Activated B cell treated with CpG ODN at 0.5 μM for 24 hours (primary cell): ENCODE results near the gene TMBIM1. TPM values are rescaled to one million over a fixed set of nuclear protein-coding genes. Genes with fewer than 3 reads are reported as not detected.

Experiments used
- ATAC-seq: fragments of 200-7000 bp; cut with Tn5 transposase; one replicate; pipeline ENCODE4 v1.10.0; 2021; ENCODE audit warnings: low read depth, mild to moderate bottlenecking, moderate library complexity
- CTCF ChIA-PET: fragments of 350-600 bp; sonication (Branson Sonifier 250); formaldehyde crosslinking; loops from one replicate; lab custom pipeline; 2021; ENCODE audit warnings: antibody characterized with exemption; lab: Charles Lee
- POLR2A ChIA-PET: fragments of 350-600 bp; sonication (Branson Sonifier 250); formaldehyde crosslinking; loops from one replicate; lab custom pipeline; 2021; ENCODE audit warnings: antibody characterized with exemption; lab: Charles Lee
- DNase-seq: peaks from one replicate; pipeline ENCODE4 v3.0.0; 2022
- H3K27ac Mint-ChIP-seq: one replicate; pipeline ENCODE4 v1.8.0; 2020; ENCODE audit warnings: mixed read lengths
- H3K27me3 Mint-ChIP-seq: one replicate; pipeline ENCODE4 v1.8.0; 2021; ENCODE audit warnings: mixed read lengths
- H3K36me3 Mint-ChIP-seq: one replicate; pipeline ENCODE4 v1.8.0; 2021; ENCODE audit warnings: low read depth, mixed read lengths
- H3K4me1 Mint-ChIP-seq: one replicate; pipeline ENCODE4 v1.8.0; 2021; ENCODE audit warnings: mixed read lengths
- H3K4me3 Mint-ChIP-seq: one replicate; pipeline ENCODE4 v1.8.0; 2020; ENCODE audit warnings: mild to moderate bottlenecking, mixed read lengths
- H3K9me3 Mint-ChIP-seq: one replicate; pipeline ENCODE4 v1.8.0; 2020; ENCODE audit warnings: mixed read lengths
- intact Hi-C: fragments of 100-400 bp; cut with micrococcal nuclease; formaldehyde crosslinking; loops from one replicate; pipeline ENCODE4 v1.15.1; 2024
- total RNA-seq: library from RNA; stranded (reverse); gene quantifications from 2 replicates; pipeline ENCODE4 v1.2.3, GENCODE V29; 2022
- TF ChIP-seq, protein P1 (sequence below): fragments of 200-600 bp; IDR thresholded peaks from one replicate; pipeline ENCODE4 v1.8.0; 2022; ENCODE audit warnings: antibody characterized with exemption, mild to moderate bottlenecking

Gene TMBIM1
- total RNA-seq, 1 donor from 2014 or later: 45.0 TPM

DNA sequence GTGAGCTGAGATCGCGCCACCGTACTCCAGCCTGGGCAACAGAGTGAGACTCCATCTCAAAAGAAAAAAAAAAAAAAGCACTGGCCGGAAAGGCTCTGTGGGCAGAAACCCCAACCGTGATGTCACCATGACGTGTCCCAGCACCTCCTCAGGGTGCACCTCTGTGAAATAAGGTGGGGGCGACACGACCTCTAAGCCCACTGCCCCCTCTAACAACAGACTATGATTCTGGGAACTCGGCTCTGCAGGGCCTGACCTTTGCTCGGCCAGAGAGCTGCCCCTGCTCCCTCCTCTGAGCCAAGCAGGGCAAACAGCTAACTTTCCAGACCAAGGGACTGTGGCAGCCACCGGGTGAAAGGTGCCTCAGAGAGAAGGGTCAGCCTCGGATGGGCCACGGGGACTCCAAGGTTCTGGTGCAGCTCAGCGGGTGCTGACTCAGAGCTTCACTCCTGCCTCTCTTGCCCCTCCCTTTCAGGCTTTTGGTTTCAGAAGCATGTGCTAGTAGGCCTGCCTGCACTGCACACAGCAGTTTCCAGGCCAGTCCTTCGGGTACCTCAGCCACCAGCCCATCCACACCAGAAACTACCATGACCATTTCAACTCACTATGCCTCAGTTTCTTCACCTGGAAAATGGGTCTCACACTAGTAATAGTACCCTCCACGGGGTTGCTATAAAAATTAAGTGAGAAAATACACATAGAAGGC lies 8.0 kb downstream of the TMBIM1 start:
- Mint-ChIP-seq H3K4me3 (peak overlapping the region; percentile 57), H3K27me3 (no peaks in the 10 kb centered on the region), H3K27ac (peak overlapping the region; percentile 94), H3K9me3 (no peaks in the 10 kb centered on the region), H3K36me3 (peaks cover 39% of the 10 kb centered on the region), H3K4me1 (peaks cover 71% of the 10 kb centered on the region)
- intact Hi-C loops: no loop called here
- ChIA-PET CTCF (interaction anchor here (0.8 to 11.6 kb wide), 4 partner anchors 11 to 72 kb away, joined by 3 to 138 read pairs (median 4); partner anchors contain the start of genes AAMP, CATIP and PNKD), POLR2A (interaction anchor here (0.5 to 4.7 kb wide), 5 partner anchors 10 to 116 kb away, joined by 3 to 56 read pairs (median 19); partner anchors contain the start of genes AAMP, ARPC2 and PNKD)
- DNase-seq: no peak
- peak; percentile 25 for ATAC-seq
- TF ChIP-seq, protein P1, sequence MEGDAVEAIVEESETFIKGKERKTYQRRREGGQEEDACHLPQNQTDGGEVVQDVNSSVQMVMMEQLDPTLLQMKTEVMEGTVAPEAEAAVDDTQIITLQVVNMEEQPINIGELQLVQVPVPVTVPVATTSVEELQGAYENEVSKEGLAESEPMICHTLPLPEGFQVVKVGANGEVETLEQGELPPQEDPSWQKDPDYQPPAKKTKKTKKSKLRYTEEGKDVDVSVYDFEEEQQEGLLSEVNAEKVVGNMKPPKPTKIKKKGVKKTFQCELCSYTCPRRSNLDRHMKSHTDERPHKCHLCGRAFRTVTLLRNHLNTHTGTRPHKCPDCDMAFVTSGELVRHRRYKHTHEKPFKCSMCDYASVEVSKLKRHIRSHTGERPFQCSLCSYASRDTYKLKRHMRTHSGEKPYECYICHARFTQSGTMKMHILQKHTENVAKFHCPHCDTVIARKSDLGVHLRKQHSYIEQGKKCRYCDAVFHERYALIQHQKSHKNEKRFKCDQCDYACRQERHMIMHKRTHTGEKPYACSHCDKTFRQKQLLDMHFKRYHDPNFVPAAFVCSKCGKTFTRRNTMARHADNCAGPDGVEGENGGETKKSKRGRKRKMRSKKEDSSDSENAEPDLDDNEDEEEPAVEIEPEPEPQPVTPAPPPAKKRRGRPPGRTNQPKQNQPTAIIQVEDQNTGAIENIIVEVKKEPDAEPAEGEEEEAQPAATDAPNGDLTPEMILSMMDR: no peak

DNA sequence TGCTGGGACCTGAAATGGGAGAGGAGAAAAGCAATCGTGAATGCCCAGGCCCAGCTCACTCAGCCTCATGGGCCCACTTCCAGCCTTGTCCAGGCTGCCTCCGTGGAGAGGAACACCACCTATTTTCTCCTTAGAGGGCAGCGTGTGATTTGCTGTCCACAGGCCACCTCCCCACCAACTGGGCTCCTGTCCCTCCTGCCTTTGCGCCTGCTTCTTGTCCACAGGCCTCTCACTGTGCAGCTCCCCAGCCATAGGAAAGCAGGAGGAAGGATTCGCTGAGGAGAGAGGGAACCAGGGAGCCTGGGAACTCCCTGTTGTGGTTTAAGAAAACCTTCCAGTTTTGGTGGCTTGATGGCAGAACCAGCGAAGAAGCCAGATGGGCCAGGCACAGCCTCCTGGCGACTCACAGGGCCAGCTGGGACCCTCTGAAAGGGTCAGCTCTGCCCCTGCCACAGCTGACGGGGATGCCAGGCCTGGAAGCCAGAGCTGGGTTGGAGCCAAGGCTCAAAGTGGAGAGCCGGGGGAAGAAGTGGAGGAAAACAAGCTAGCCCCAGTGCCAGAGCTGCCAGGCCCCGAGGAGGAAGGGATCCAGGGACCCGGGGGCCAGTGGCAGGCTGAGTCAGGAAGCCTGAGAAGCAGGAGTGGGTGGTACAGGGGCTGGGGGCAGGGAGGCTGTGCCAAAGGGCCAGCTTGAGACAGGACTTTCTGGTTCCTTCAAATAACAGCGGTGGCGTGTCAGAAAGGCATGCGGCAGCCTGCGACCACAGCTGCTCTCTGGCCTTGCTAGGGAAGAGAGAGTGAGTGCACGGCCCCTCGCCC lies 9.9 kb downstream of the TMBIM1 start:
- Mint-ChIP-seq H3K9me3 (no peaks in the 10 kb centered on the region), H3K27me3 (no peaks in the 10 kb centered on the region), H3K4me3 (no peak overlapping the region), H3K4me1 (peaks cover 53% of the 10 kb centered on the region), H3K27ac (peak overlapping the region; percentile 53), H3K36me3 (peaks cover 57% of the 10 kb centered on the region)
- TF ChIP-seq, protein P1: no peak
- intact Hi-C loops: no loop called here
- no peak for ATAC-seq
- DNase-seq: no peak
- CTCF ChIA-PET: interaction anchor here (1.2 to 1.4 kb wide), 2 partner anchors 9 to 74 kb away, joined by 3 to 4 read pairs; partner anchors contain the start of gene CATIP
- POLR2A ChIA-PET: no interaction called here

DNA sequence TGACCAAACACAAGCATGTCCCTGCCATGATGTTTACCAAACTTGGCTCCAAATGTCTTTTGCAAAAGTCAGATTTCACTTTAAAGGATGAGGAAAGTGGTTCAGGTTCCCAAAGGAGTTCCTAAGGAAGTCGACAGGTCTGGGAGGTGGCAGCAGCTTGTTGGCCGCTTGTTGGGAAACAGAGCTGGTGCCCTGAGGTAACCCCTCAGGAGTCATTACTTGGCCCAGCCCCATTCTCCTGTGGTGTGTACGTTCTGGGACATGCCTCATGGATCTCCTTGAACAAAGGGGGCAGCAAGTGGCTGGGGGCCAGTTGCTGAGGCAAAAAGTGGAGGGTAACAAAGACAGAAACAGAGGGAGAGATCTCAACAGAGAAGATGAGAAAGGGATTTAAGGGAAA lies 10.9 kb downstream of the TMBIM1 start:
- intact Hi-C loops: no loop called here
- POLR2A ChIA-PET: interaction anchor here (0.6 kb wide), 1 partner anchor 280 kb away, joined by 3 read pairs; no protein-coding TSS in a partner anchor
- CTCF ChIA-PET: interaction anchor here (1.2 kb wide), 1 partner anchor 8 kb away, joined by 4 read pairs; no protein-coding TSS in a partner anchor
- H3K4me1 Mint-ChIP-seq: peaks cover 44% of the 10 kb centered on the region
- no peaks in the 10 kb centered on the region for H3K9me3 Mint-ChIP-seq
- ATAC-seq (no peak), DNase-seq (no peak)
- H3K27ac Mint-ChIP-seq: peak overlapping the region; percentile 53
- H3K4me3 Mint-ChIP-seq: no peak overlapping the region
- H3K36me3 Mint-ChIP-seq: peaks cover 66% of the 10 kb centered on the region
- TF ChIP-seq, protein P1: no peak
- H3K27me3 Mint-ChIP-seq: no peaks in the 10 kb centered on the region

DNA sequence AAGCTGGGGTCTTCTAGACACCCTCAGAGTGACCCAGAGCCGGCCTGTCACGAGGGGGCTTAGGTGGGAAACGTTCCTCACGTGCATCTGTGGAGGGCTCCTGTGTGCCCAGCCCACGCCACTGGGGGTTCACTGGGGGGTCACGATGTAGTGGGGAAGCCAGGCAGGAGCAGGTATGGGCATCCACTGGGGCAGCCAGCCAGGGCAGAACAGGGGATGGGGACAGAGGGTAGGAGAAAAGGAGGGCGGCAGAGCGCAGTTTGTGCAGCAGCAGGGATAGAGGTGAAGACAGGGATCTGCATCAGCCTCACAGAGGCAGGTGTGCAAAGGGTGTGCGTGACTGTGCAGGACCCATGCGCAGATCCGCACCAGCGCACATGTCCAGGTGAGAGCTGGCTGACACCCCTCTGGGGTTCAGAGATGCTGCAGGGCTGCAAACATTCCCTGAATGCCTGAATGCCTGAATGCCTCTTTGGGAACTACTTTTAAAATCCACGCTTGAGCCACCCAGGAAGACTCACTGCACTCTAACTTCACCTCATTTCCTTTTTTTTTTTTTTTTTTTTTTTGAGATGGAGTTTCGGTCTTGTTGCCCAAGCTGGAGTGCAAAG lies 11.9 kb downstream of the TMBIM1 start:
- Mint-ChIP-seq H3K4me1 (peaks cover 33% of the 10 kb centered on the region), H3K36me3 (peaks cover 76% of the 10 kb centered on the region), H3K9me3 (no peaks in the 10 kb centered on the region), H3K27me3 (no peaks in the 10 kb centered on the region), H3K27ac (peak overlapping the region; percentile 53), H3K4me3 (no peak overlapping the region)
- ChIA-PET CTCF (no interaction called here), POLR2A (no interaction called here)
- TF ChIP-seq, protein P1: no peak
- intact Hi-C loops: no loop called here
- no peak for ATAC-seq
- no peak for DNase-seq
